ENCODE results near the gene DAP. TPM values are rescaled to one million over a fixed set of nuclear protein-coding genes. Genes with fewer than 3 reads are reported as not detected.

The DAP gene
- polyA plus RNA-seq, 1 donor (not counting 4 experiments of a cell fraction or from before 2014, with no cell fraction given), result 30.4 TPM

DNA sequence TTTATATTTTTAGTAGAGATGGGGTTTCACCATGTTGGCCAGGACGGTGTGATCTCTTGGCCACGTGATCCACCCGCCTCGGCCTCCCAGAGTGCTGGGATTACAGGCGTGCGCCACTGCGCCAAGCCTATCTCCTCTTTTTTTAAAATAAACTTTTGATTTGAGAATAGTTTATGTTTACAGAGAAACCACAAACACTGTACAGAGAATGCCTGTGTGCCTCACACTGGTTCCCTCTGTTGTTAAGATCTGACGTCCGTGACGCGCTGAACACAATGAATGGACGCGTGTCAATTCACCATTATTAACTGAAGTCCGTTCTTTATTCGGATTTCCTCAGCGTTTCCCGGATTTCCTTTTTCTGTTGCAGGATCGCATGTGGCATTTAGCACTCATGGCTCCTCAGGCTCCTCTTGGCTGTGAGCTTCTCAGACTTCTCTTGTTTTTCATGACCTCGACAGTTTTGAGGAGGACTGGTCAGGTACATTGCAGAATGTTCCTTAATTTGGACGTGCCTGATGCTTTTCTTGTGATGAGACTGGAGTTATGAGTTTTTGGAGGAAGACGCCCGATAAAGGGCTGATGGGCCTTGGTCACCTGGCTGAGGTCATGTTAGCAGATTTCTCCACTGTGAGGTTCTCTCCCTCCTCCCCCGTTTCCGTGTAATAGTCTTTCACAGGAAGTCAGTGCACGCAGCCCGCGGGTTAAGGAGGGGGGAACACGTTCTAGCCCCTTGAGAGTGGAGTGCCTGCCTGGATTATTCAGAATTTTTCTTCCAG lies 127.6 kb downstream of the DAP start:
- DNase-seq (ENCODE audit: low read depth, low spot score) (no peak), FAIRE-seq (no peak)
- H3K36me3 ChIP-seq (ENCODE audit: control insufficient read depth in 2 of 2, extremely low read depth in 1 of 2, insufficient read depth in 2 of 2, low read length in 2 of 2), result no peaks in the 10 kb centered on the region
- no peak overlapping the region for H3K27ac ChIP-seq (ENCODE audit: control insufficient read depth, insufficient read depth, low read length)
- H4K20me1 ChIP-seq (ENCODE audit: control insufficient read depth, extremely low read depth, insufficient read depth, low read length), result no peaks in the 10 kb centered on the region
- no peak overlapping the region for H3K4me3 ChIP-seq (ENCODE audit: control insufficient read depth in 2 of 3, extremely low read depth in 1 of 3, insufficient read depth in 2 of 3, low read depth in 1 of 3, low read length in 3 of 3)
- no peak overlapping the region for H3K4me2 ChIP-seq (ENCODE audit: control insufficient read depth, extremely low read depth, insufficient read depth, low read depth, low read length)
- no peak overlapping the region for H2AFZ ChIP-seq (ENCODE audit: control insufficient read depth, low read length)
- dilution Hi-C loops (cut with MboI; ENCODE audit: extremely low pct_ligation_motif_present, low sequenced_read_pairs), result no loop called here
- H3K9me3 ChIP-seq (ENCODE audit: control insufficient read depth, low read depth, low read length), result peaks cover 7% of the 10 kb centered on the region
- H3K9ac ChIP-seq (ENCODE audit: control insufficient read depth, extremely low read depth, insufficient read depth, low read length), result no peak overlapping the region
- H3K79me2 ChIP-seq (ENCODE audit: control insufficient read depth, insufficient read depth, low read length), result peaks cover 1% of the 10 kb centered on the region
- TF ChIP-seq, protein P1, sequence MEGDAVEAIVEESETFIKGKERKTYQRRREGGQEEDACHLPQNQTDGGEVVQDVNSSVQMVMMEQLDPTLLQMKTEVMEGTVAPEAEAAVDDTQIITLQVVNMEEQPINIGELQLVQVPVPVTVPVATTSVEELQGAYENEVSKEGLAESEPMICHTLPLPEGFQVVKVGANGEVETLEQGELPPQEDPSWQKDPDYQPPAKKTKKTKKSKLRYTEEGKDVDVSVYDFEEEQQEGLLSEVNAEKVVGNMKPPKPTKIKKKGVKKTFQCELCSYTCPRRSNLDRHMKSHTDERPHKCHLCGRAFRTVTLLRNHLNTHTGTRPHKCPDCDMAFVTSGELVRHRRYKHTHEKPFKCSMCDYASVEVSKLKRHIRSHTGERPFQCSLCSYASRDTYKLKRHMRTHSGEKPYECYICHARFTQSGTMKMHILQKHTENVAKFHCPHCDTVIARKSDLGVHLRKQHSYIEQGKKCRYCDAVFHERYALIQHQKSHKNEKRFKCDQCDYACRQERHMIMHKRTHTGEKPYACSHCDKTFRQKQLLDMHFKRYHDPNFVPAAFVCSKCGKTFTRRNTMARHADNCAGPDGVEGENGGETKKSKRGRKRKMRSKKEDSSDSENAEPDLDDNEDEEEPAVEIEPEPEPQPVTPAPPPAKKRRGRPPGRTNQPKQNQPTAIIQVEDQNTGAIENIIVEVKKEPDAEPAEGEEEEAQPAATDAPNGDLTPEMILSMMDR (optimal IDR thresholded peaks at IDR 0.05 in 1 of 3, IDR thresholded peaks at IDR 0.05 in 1 of 3, conservative IDR thresholded peaks at IDR 0.05 in 1 of 3; ENCODE audit: extremely low read depth in 1 of 3, insufficient read depth in 2 of 3, low read length in 3 of 3), result no peak
- TF ChIP-seq EZH2 (IDR thresholded peaks at IDR 0.05; ENCODE audit: low read length), result no peak
- H3K27me3 ChIP-seq (ENCODE audit: control insufficient read depth, extremely low read depth, insufficient read depth, low read length), result no peaks in the 10 kb centered on the region
- H3K9me1 ChIP-seq (ENCODE audit: control insufficient read depth, extremely low read depth, insufficient read depth, low read length), result no peaks in the 10 kb centered on the region
- peaks cover 15% of the 10 kb centered on the region for H3K4me1 ChIP-seq (ENCODE audit: control insufficient read depth, extremely low read depth, insufficient read depth, low read length)

DNA sequence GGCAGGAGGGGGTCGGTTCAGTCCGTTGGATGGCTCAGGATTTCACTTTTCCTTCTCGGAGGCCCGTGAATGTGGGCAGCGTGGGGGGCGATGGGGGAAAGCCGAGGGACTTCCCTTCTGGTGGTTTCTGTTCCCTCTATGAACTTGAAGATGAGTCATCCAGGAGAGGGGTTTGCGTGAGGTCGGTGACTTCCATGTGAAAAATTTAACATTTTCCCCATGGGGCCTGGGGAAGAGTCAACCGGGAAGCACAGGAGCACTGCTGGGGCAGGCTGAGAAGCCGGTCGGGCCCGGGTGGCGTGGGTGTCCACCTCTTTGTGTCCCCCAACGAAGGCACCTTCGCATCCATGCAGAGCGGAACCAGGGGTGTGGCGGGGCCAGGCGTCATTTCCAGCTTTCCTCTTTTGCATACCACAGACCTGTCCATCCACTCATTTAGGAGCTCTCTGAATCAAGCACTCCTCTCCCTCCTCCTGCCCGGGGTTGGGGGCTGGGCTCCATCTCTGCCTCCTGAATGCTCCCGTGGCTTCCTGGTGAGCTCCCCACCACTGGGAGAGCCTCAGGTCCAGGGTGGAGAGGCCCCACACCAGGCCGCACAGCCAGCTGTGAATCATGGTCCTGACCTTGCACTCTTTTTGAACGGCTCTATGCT lies 128.8 kb downstream of the DAP start:
- H3K9me3 ChIP-seq (ENCODE audit: control insufficient read depth, low read depth, low read length), result peaks cover 7% of the 10 kb centered on the region
- H3K4me1 ChIP-seq (ENCODE audit: control insufficient read depth, extremely low read depth, insufficient read depth, low read length), result peaks cover 18% of the 10 kb centered on the region
- TF ChIP-seq, protein P1 (optimal IDR thresholded peaks at IDR 0.05 in 1 of 3, IDR thresholded peaks at IDR 0.05 in 1 of 3, conservative IDR thresholded peaks at IDR 0.05 in 1 of 3; ENCODE audit: extremely low read depth in 1 of 3, insufficient read depth in 2 of 3, low read length in 3 of 3), result no peak
- TF ChIP-seq EZH2 (IDR thresholded peaks at IDR 0.05; ENCODE audit: low read length), result no peak
- no peak overlapping the region for H3K9ac ChIP-seq (ENCODE audit: control insufficient read depth, extremely low read depth, insufficient read depth, low read length)
- no peaks in the 10 kb centered on the region for H3K9me1 ChIP-seq (ENCODE audit: control insufficient read depth, extremely low read depth, insufficient read depth, low read length)
- no peaks in the 10 kb centered on the region for H3K79me2 ChIP-seq (ENCODE audit: control insufficient read depth, insufficient read depth, low read length)
- dilution Hi-C loops (cut with MboI; ENCODE audit: extremely low pct_ligation_motif_present, low sequenced_read_pairs), result no loop called here
- H3K4me3 ChIP-seq (ENCODE audit: control insufficient read depth in 2 of 3, extremely low read depth in 1 of 3, insufficient read depth in 2 of 3, low read depth in 1 of 3, low read length in 3 of 3), result no peak overlapping the region
- H3K27me3 ChIP-seq (ENCODE audit: control insufficient read depth, extremely low read depth, insufficient read depth, low read length), result no peaks in the 10 kb centered on the region
- no peak for FAIRE-seq
- no peak overlapping the region for H2AFZ ChIP-seq (ENCODE audit: control insufficient read depth, low read length)
- no peak overlapping the region for H3K4me2 ChIP-seq (ENCODE audit: control insufficient read depth, extremely low read depth, insufficient read depth, low read depth, low read length)
- no peak for DNase-seq (ENCODE audit: low read depth, low spot score)
- no peaks in the 10 kb centered on the region for H3K36me3 ChIP-seq (ENCODE audit: control insufficient read depth in 2 of 2, extremely low read depth in 1 of 2, insufficient read depth in 2 of 2, low read length in 2 of 2)
- no peaks in the 10 kb centered on the region for H4K20me1 ChIP-seq (ENCODE audit: control insufficient read depth, extremely low read depth, insufficient read depth, low read length)
- H3K27ac ChIP-seq (ENCODE audit: control insufficient read depth, insufficient read depth, low read length), result no peak overlapping the region

Measured in keratinocyte (primary cell).